IPS-18a (cell line): ENCODE measurements around the gene KAT2A.
A peak's percentile ranks its signal among the peaks of the same experiment; 100 is the strongest.

ENCODE experiments used
- H3K27ac ChIP-seq: one replicate; pipeline ENCODE4 v1.5.1; 2013; ENCODE audit warnings: low read length
- H3K27me3 ChIP-seq: one replicate; pipeline ENCODE4 v1.6.1; 2013; ENCODE audit warnings: mild to moderate bottlenecking, low read length; ENCODE audit not compliant: control insufficient read depth, insufficient read depth
- H3K36me3 ChIP-seq: one replicate; pipeline ENCODE4 v1.6.1; 2013; ENCODE audit warnings: low read depth, low read length; ENCODE audit not compliant: control insufficient read depth
- H3K4me1 ChIP-seq: one replicate; pipeline ENCODE4 v1.6.1; 2013; ENCODE audit warnings: low read depth, low read length; ENCODE audit not compliant: control insufficient read depth
- H3K4me3 ChIP-seq: one replicate; pipeline ENCODE4 v1.5.1; 2013; ENCODE audit warnings: low read length
- H3K9ac ChIP-seq: one replicate; pipeline ENCODE4 v1.6.1; 2013; ENCODE audit warnings: mild to moderate bottlenecking, low read length, moderate library complexity
- H3K9me3 ChIP-seq: one replicate; pipeline ENCODE4 v1.6.1; 2013; ENCODE audit warnings: low read depth, low read length; ENCODE audit not compliant: control insufficient read depth

Gene KAT2A

DNA sequence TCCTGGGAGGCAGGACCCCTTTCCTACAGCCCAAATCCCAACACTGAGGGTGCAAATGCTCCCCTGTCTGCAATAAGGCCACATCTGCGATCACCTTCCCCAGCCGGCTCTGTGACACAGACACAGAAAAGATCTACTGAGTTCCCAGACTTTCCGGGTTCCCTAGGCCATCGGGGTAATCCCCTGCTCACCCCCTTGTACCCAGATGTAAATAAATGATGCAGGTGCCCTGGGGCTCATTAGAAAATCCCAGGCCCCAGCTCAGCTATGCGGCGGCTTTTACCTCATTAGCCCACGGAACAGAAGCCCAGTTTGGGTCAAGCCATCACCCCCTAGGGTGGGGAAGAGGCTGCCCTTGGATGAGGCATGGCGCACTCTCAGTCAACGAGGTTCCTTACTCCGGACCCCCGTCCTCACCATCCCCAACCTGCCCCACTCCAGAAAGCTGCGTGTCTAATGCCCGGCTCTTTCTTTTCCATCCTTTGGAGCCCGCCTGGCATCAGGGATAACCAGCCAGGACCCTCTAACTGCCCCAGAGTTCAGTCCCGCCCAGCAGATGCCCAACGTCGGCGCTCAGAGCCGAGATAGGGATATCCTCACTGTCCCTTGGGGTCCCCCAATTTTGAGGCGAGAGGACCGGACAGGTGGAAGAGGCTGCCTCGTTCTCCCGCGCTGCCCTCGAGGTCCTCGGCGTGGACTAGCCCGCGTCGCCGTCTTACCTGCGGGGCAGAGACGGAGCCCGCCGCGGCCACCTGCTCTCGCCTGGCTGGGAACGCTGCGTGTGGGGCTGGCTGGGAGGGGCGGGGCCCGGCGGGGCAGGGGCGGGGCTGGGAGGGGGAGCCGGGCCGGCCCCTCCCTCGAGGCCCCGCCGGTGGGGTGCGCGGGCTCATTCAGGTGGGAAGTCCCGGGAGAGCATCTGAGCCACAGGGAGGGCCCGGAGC is 23.2 kb downstream of the KAT2A start, which contains the start of gene ZNF385C:
ZNF385C (minus strand) TSS at position 783 of the 941 bp plus-strand sequence. CDS start 35,417 bp downstream, outside the sequence.
- Histone ChIP-seq H3K36me3 (no peaks in the 10 kb centered on the region), H3K9ac (no peak within 1 kb of the TSS), H3K27ac (no peak within 1 kb of the TSS), H3K9me3 (no peaks in the 10 kb centered on the region), H3K27me3 (peaks cover 21% of the 10 kb centered on the region), H3K4me1 (peaks cover 14% of the 10 kb centered on the region), H3K4me3 (peak within 1 kb of the TSS; percentile 61)

DNA sequence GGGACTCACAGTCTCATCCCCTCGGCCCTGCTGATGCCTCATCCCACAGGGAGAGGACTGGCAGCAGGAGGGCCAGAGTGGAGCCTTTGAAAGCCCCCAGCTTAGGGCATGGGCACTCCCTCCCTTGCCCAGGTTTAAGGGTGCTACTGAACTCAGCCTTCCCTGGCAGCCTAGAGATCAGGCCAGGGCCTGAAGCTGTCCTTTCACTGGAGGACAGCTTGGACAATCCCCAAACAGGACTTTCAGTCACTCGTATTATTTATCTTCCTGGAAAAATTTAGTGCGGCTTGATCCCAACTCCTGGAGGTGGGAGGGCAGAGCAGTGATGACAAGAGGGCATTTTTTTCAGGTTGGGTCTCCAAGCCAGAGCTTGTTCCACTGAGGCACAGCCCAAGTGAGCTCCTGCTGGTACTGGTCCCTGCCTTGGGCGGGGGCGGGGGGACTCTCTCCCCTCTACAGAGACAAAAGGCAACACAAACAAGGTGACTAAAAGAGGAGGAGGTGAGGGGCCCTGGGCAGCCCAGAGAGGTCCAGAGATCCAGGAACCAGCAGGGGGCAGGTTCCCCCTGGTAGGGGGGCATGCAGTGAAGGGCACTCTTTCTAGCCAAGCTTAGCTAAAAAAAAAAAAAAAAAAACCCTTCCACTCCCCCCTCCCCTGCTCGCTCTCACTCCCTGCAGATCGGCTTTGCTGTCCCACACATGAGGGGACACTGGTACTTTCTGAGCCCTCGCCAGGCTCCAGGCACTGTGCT is 24.6 kb downstream of the KAT2A start:
- Histone ChIP-seq H3K4me3 (no peak overlapping the region), H3K9ac (no peak overlapping the region), H3K9me3 (no peaks in the 10 kb centered on the region), H3K4me1 (peaks cover 14% of the 10 kb centered on the region), H3K27ac (no peak overlapping the region), H3K27me3 (peaks cover 21% of the 10 kb centered on the region), H3K36me3 (no peaks in the 10 kb centered on the region)

DNA sequence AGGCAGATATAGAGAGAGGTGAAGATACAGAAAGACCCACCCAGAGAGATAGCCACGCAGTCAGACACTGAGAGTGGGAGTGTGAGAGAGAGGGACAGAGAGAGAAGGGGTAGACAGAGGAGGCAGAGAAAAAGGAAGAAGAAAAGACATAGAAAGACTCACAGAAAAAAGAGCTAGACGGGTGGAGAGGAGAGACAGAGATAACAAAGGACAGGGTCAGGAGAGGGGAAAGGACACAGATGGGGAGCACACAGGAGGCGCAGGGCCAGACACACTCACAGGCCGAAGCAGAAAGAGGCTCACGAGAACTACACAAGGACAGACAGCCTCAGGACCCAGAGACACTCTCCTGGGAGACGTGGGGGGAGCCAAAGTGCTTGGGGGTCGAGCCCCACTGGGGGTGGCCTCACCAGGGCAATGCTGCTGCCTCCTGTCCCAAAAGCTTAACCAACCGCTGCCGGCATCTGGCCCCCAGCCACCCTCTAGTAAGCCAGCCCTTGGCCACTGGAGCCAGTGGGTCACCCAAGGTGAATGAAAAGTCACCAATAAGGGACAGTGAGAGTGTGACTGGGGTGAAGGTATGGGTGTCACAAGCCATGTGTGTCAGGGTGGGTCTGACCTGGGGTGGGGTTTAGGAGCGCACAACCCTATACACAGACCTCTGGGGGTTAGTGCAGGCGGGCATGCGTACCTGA is 26.6 kb downstream of the KAT2A start:
- H3K4me1 ChIP-seq, result peaks cover 14% of the 10 kb centered on the region
- H3K4me3 ChIP-seq, result no peak overlapping the region
- H3K27me3 ChIP-seq, result peaks cover 21% of the 10 kb centered on the region
- no peaks in the 10 kb centered on the region for H3K9me3 ChIP-seq
- H3K36me3 ChIP-seq, result no peaks in the 10 kb centered on the region
- no peak overlapping the region for H3K9ac ChIP-seq
- H3K27ac ChIP-seq, result no peak overlapping the region

DNA sequence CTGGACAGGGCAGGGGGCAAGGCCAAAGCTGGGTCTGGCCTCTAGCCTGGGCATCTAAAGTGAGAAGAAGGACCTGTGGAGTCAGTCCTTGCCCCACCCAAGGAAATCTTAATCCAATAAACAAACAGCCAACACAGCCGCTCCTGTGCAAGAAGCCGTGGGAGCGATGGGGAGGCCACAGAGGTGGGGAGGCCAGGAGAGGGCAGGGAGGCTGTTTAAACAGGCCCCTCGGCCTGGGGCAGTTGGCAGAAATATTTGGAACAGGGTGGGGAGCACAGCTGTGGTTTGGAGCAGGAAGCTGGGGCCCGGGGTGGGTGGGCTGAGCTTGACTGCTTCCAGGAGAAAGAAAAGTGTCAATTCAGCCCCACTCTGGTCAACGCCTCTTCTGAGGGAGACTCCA is 28.2 kb downstream of the KAT2A start:
- H3K9me3 ChIP-seq, result no peaks in the 10 kb centered on the region
- H3K27ac ChIP-seq, result no peak overlapping the region
- no peak overlapping the region for H3K4me3 ChIP-seq
- H3K9ac ChIP-seq, result no peak overlapping the region
- no peaks in the 10 kb centered on the region for H3K36me3 ChIP-seq
- peaks cover 7% of the 10 kb centered on the region for H3K4me1 ChIP-seq
- peaks cover 18% of the 10 kb centered on the region for H3K27me3 ChIP-seq

DNA sequence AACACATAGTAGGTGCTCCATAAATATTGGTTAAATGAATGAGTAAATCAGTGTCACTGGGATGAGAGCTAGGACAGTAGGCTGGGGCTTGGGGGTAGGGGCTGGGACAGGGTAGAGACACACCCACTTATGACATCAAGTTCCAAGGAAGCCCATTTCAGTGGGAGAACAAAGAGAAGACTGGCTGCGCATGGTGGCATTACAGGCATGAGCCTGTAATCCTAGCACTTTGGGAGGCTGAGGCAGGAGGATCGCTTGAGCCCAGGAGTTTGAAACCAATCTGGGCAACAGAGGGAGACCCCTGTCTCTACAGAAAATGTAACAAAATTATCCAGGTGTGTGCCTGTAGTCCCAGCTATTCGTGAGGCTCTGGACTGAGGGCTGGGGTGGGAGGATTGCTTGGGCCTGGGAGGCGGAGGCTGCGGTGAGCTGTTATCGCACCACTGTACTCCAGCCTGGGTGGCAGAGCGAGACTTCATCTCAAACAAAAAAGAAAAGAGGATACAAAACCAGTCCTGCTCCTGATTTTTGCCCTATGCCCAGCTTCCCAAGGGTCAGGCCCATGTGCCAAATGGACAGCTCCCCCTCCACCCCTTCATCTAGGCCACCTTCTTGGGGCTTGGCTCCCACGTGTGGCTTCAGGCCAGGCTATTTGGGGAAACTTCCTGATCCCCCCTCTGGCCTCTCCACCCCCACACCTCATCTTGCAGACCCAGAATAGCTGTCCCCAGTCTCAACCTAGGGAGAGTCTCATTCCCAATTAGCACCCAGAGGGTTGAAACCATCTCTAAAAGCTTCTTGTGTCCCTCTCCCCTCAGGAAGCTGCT is 30.0 kb downstream of the KAT2A start:
- Histone ChIP-seq H3K27ac (no peak overlapping the region), H3K9me3 (no peaks in the 10 kb centered on the region), H3K4me1 (no peaks in the 10 kb centered on the region), H3K4me3 (no peak overlapping the region), H3K27me3 (peaks cover under 1% of the 10 kb centered on the region), H3K9ac (no peak overlapping the region), H3K36me3 (no peaks in the 10 kb centered on the region)

DNA sequence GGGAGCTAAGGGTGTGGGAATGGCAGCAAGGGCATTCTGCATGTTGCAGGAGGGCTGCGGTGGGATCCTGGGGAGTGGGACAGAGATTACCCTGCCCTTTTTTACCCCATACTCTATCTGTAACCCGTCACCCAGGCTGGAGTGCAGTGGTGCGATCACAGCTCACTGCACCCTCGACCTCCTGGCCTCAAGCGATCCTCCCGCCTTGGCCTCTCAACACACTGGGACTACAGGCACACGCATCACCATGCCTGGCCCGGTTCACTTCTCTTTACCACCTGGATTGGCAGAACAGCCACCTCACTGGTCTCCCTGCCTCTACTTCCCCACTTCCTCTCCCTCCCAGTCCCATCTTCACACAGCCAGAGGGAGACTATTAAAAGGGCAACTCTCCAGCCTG is 32.4 kb downstream of the KAT2A start:
- H3K9ac ChIP-seq, result no peak overlapping the region
- no peaks in the 10 kb centered on the region for H3K27me3 ChIP-seq
- H3K4me3 ChIP-seq, result no peak overlapping the region
- no peaks in the 10 kb centered on the region for H3K4me1 ChIP-seq
- H3K27ac ChIP-seq, result no peak overlapping the region
- H3K9me3 ChIP-seq, result no peaks in the 10 kb centered on the region
- H3K36me3 ChIP-seq, result no peaks in the 10 kb centered on the region

DNA sequence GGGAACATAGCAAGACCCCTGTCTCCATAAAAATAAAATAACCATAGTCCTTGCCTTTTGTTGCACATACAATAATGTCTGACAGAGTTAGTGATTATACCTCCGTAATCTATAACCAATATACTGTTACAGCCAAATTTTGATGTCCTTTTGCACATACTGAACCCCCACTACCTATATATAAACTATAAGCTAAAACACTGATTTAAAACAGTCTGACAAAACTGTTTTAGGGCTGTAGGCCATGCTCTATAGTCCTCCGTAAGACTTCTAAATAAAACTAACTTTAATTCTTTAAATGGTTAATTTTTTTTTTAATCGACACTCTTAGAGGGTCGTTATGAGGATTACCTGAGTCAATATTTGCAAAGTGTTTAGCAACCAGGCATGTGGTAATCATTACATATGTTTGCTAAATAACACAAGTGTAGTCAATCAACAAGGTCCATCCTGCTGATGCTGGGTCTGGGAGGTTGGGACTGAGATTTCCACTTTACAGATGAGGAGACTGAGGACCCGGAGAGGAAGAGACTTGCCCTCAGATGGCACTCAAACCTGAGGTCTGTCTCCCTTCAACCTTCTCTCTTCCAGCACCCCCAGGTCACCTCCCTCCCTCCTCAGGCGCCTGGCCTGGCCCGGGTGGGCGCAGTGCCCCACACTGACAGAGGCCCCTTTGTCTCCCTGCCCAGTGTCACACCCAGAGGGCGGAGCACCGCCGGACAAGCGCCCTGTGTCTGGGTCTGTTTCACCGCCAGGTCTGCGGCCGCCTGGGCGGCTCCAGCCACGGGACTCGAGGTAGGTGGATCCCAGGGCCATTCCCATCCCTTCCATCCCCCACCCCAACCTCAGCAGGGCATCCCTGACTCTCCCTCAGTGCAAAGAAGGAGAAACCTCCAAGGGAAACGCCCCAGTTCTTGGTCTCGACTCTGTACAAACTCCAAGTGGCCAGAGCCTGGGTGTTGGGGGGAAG is 33.1 kb downstream of the KAT2A start:
- Histone ChIP-seq H3K4me1 (no peaks in the 10 kb centered on the region), H3K4me3 (no peak overlapping the region), H3K36me3 (no peaks in the 10 kb centered on the region), H3K9me3 (no peaks in the 10 kb centered on the region), H3K27ac (no peak overlapping the region), H3K27me3 (no peaks in the 10 kb centered on the region), H3K9ac (no peak overlapping the region)

DNA sequence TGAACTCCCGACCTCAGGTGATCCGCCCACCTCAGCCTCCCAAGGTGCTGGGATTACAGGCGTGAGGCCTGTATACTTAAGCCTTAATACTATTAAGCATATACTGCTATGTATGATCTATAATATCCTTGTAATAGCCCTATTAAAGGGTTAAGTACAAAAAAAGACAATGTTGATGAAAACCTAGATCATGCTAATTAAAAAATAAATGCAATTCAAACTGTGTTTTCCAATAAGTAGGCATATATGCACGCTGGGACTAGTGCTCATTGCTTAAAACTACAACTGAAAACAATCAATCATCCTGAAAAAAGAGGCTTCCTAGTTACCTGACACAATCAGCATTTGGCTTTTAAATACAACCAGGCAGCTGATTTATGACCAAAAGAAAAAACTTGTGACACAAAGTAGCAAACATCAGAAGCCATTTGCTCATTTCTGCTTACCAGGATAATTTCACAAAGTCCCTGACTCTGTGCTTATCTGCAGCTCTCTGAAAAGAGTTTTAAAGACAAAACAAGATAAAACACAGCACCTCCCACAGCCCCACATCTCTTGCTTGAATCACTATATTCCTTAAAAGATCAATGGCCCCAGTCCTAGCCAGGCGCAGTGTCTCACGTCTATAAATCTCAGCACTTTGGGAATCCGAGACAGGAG is 34.0 kb downstream of the KAT2A start:
- Histone ChIP-seq H3K4me1 (no peaks in the 10 kb centered on the region), H3K27me3 (no peaks in the 10 kb centered on the region), H3K36me3 (no peaks in the 10 kb centered on the region), H3K27ac (no peak overlapping the region), H3K9ac (no peak overlapping the region), H3K9me3 (no peaks in the 10 kb centered on the region), H3K4me3 (no peak overlapping the region)

DNA sequence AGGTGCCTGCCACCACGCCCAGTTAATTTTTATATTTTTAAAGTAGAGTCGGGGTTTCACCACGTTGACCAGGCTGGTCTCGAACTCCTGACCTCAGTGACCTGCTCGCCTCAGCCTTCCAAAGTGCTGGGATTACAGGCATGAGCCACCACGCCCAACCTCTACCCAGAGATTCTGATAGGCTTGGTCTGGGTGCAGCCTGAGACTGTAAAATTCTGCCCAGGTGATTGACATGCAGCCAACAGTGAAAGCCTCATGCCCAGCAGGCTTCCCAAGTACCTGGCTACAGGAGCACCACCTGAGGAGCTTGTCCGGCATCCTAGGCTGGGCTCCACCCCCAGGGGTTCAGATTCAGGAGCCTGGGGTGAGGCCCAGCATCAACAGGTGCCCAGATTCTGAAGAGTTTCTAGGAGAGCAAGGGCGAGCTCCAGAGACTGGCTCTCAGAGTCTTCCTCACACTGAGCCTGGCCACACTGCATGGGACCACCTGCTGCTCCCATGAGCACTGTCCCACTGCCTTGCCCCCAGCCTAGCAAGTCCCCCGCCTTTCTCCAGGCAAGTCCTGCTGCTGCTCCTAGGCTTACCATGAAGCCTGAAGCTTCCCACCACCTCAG is 39.5 kb downstream of the KAT2A start:
- Histone ChIP-seq H3K9me3 (no peaks in the 10 kb centered on the region), H3K27me3 (no peaks in the 10 kb centered on the region), H3K27ac (no peak overlapping the region), H3K36me3 (no peaks in the 10 kb centered on the region), H3K4me3 (no peak overlapping the region), H3K4me1 (no peaks in the 10 kb centered on the region), H3K9ac (no peak overlapping the region)
